Activated CD4-positive, alpha-beta memory T cell treated with anti-CD3 and anti-CD28 coated beads, Interleukin-2, amount 10 ng/mL, durations not matched to agents 7 days and 5 days (primary cell): ENCODE data around the gene RANBP17. TPM values are rescaled to one million over a fixed set of nuclear protein-coding genes. Genes with fewer than 3 reads are reported as not detected.

ENCODE experiments used
- CTCF ChIA-PET: fragments of 350-600 bp; sonication (Branson Sonifier 250); formaldehyde crosslinking; loops from one replicate; lab custom pipeline; 2021; ENCODE audit warnings: antibody characterized with exemption, inconsistent platforms; lab: Charles Lee
- POLR2A ChIA-PET: fragments of 350-600 bp; sonication (Branson Sonifier 250); formaldehyde crosslinking; loops from one replicate; lab custom pipeline; 2021; ENCODE audit warnings: antibody characterized with exemption; lab: Charles Lee
- DNase-seq: peaks from one replicate; pipeline ENCODE4 v3.0.0-alpha.2; 2020
- H3K27ac Mint-ChIP-seq: one replicate; pipeline ENCODE4 v1.8.0; 2021; ENCODE audit warnings: mild to moderate bottlenecking, mixed read lengths
- H3K27me3 Mint-ChIP-seq: one replicate; pipeline ENCODE4 v1.8.0; 2021; ENCODE audit warnings: mixed read lengths
- H3K36me3 Mint-ChIP-seq: one replicate; pipeline ENCODE4 v1.8.0; 2021; ENCODE audit warnings: low read depth, mixed read lengths
- H3K4me1 Mint-ChIP-seq: one replicate; pipeline ENCODE4 v1.8.0; 2021; ENCODE audit warnings: mixed read lengths
- H3K4me3 Mint-ChIP-seq: one replicate; pipeline ENCODE4 v1.8.0; 2021; ENCODE audit warnings: mild to moderate bottlenecking, mixed read lengths
- H3K9me3 Mint-ChIP-seq: one replicate; pipeline ENCODE4 v1.8.0; 2021; ENCODE audit warnings: mixed read lengths
- total RNA-seq, 2 experiments: library from RNA; stranded (reverse); gene quantifications; one replicate each; pipeline ENCODE4 v1.2.3, GENCODE V29; 2021

RANBP17 gene
- total RNA-seq, 2 experiments from 2014 or later: not detected

DNA sequence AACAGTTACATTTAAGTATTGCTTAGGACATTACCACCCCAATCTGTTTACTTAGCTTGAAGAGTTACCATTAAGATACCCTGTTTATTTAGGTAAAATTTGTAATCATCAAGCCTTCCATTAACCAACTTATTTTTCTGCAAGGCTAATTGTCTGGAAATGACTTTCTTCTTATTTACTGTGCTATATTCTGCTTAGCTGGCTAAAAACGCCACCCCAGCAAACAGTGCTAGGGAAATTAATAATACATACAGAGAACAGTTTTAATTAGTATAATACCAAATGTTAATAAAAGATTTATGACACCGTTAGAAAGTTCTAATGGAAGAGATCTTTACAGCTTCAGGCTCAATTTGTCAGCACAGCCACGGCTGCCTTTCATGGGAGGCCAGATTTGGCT lies 461.2 kb downstream of the RANBP17 start:
- H3K27me3 Mint-ChIP-seq: peaks cover 58% of the 10 kb centered on the region
- CTCF ChIA-PET: interaction anchor here (1.2 kb wide), 1 partner anchor 13 kb away, joined by 3 read pairs; no protein-coding TSS in a partner anchor
- no peak overlapping the region for H3K27ac Mint-ChIP-seq
- POLR2A ChIA-PET: no interaction called here
- H3K9me3 Mint-ChIP-seq: no peaks in the 10 kb centered on the region
- no peak overlapping the region for H3K4me3 Mint-ChIP-seq
- no peaks in the 10 kb centered on the region for H3K4me1 Mint-ChIP-seq
- H3K36me3 Mint-ChIP-seq: no peaks in the 10 kb centered on the region
- no peak for DNase-seq

DNA sequence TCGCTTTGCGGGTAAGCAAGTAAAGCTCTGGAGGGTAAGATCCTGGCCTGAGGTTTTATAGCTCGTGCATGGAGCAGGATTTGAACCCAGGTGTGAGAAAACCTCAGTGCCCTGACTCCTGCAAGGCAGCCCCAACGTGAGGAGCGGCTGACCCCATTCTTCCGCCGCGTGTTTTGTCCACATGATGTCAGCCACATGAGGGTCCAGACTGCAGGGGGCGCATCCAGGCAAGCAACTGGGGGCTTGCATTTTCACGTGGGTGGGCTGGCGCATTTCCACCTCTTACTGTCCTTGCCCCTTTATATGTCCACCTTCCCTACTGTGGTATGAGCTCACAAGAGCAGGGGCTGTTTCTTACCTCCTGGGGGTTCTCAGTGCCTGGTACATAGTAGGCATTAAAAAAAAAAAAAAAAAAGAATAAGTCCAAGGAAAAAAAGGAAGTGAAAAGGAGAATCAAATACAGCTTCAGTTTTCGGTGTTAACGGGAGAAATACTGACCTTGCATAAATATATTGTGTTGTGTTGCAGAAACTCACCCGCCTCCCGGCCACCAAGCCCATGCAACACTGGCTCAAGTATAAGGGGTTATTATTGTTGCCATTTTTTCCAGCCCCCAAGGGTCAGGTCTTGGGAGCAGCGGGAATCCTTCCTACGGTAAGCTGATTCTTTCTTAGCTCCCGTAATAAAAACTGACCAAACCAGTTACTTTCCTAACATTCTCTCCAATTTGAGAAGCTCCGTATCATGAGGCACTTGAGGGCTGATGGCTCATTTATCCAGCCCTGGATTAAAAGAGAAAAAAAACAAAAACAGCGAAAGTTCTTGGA lies 462.2 kb downstream of the RANBP17 start:
- H3K4me3 Mint-ChIP-seq: no peak overlapping the region
- H3K27ac Mint-ChIP-seq: no peak overlapping the region
- CTCF ChIA-PET: interaction anchor here (1.2 kb wide), 1 partner anchor 14 kb away, joined by 3 read pairs; no protein-coding TSS in a partner anchor
- H3K36me3 Mint-ChIP-seq: no peaks in the 10 kb centered on the region
- POLR2A ChIA-PET: no interaction called here
- no peak for DNase-seq
- no peaks in the 10 kb centered on the region for H3K4me1 Mint-ChIP-seq
- no peaks in the 10 kb centered on the region for H3K9me3 Mint-ChIP-seq
- peaks cover 56% of the 10 kb centered on the region for H3K27me3 Mint-ChIP-seq

DNA sequence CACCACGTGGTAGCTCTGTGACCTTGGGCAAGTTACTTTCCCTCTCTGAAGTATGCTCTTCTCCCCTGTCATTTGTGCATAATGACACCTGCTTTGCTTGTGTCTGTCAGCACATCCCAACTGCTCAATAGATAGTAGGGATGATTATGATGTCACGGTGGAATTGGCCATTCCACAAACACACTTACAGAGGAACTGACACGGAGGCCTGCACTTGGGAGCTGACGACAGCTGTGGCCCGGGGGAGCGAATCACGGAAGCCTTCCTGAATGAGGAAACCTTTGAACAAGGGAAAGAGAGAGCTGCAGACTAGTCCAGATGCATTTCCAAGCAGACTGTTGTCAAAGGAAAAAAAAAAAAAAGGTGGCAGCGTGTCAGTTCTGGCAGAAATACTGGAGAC lies 468.2 kb downstream of the RANBP17 start:
- CTCF ChIA-PET: interaction anchor here (1.3 kb wide), 1 partner anchor 10 kb away, joined by 3 read pairs; no protein-coding TSS in a partner anchor
- no peaks in the 10 kb centered on the region for H3K4me1 Mint-ChIP-seq
- H3K4me3 Mint-ChIP-seq: no peak overlapping the region
- no peaks in the 10 kb centered on the region for H3K9me3 Mint-ChIP-seq
- no peak for DNase-seq
- POLR2A ChIA-PET: no interaction called here
- no peak overlapping the region for H3K27ac Mint-ChIP-seq
- no peaks in the 10 kb centered on the region for H3K36me3 Mint-ChIP-seq
- peaks cover 19% of the 10 kb centered on the region for H3K27me3 Mint-ChIP-seq

DNA sequence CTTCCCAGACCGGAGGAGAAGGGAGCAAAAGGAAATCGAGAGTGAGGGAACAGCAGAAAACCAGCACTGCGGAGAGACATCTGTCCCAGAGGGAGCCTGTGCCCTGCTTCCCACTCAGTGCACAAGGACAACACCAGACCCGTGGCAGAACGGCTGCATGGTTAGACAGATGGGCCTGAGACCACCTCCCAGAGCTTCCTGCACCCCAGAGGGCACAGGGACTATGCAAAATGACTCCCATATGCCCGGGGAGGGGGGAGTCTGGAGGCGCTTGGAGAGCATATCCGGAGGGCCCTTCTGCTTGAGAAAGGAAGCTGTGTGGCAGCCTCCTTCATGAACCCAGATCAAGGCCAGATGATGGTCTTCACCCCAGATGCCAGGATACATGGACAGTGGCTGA lies 473.8 kb downstream of the RANBP17 start:
- H3K27ac Mint-ChIP-seq: no peak overlapping the region
- no peak overlapping the region for H3K4me3 Mint-ChIP-seq
- DNase-seq: no peak
- POLR2A ChIA-PET: no interaction called here
- peaks cover 30% of the 10 kb centered on the region for H3K27me3 Mint-ChIP-seq
- H3K9me3 Mint-ChIP-seq: no peaks in the 10 kb centered on the region
- peaks cover 9% of the 10 kb centered on the region for H3K4me1 Mint-ChIP-seq
- CTCF ChIA-PET: interaction anchor here (8.5 kb wide), 1 partner anchor 128 kb away, joined by 54 read pairs; no protein-coding TSS in a partner anchor
- no peaks in the 10 kb centered on the region for H3K36me3 Mint-ChIP-seq

DNA sequence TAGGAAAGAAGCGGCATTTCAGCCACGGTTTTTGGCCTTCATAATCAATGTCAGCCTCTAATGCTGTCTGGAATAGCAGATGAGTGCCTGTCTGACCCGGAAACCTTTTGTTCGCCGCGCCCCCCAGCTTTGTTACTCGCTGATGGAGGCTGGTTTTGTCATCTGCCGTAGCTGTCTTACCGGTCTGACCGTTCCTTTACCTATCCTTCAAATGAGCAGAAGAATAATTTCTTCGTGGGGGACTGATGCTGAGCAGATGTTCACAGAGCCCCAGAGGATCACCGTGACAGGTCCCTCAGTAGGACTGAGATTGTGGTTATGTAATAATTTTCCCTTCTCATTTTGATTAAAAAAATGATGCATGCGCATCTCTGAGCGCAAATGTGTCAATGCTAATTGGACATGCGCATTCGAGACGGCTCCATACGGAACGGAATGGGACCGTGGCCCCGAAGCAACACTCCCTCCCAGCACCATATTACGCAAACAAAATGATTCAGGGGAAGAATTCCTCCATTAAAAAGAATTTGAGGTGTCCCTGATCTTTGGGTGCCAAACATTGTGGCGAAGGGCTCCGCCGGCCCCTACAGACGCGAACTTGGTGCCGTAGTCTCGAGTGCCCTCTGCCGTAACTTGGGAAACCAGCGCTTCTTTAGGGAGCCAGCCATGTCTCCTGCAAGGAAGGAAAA lies 474.8 kb downstream of the RANBP17 start:
- Mint-ChIP-seq H3K9me3 (no peaks in the 10 kb centered on the region), H3K27me3 (peaks cover 31% of the 10 kb centered on the region), H3K27ac (no peak overlapping the region), H3K4me1 (peaks cover 9% of the 10 kb centered on the region), H3K4me3 (peak overlapping the region; percentile 35), H3K36me3 (no peaks in the 10 kb centered on the region)
- ChIA-PET CTCF (interaction anchor here (8.5 kb wide), 1 partner anchor 129 kb away, joined by 54 read pairs; no protein-coding TSS in a partner anchor), POLR2A (no interaction called here)
- no peak for DNase-seq

DNA sequence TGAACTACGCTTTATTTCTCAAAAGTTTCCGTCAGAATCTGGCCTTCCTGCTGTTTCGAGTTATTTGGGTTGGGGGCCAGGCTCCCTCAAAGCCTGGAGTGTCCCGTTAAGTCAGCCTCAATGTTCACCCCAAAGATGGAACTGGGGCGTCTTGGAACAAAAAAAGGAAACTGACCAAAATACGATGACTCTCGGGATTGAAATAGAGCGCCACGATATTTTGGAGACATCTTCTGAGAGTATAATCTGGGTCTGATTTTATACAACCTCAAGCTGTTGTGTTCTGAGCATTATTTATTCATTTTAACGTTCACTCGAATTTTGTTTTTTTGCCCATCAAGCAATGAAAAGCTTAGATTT lies 475.4 kb downstream of the RANBP17 start:
- Mint-ChIP-seq H3K36me3 (no peaks in the 10 kb centered on the region), H3K4me1 (peaks cover 9% of the 10 kb centered on the region), H3K9me3 (no peaks in the 10 kb centered on the region), H3K4me3 (peak overlapping the region; percentile 35), H3K27me3 (peaks cover 31% of the 10 kb centered on the region), H3K27ac (no peak overlapping the region)
- ChIA-PET POLR2A (no interaction called here), CTCF (interaction anchor here (0.5 to 8.5 kb wide), 2 partner anchors 130 to 596 kb away, joined by 3 to 54 read pairs; no protein-coding TSS in a partner anchor)
- no peak for DNase-seq

DNA sequence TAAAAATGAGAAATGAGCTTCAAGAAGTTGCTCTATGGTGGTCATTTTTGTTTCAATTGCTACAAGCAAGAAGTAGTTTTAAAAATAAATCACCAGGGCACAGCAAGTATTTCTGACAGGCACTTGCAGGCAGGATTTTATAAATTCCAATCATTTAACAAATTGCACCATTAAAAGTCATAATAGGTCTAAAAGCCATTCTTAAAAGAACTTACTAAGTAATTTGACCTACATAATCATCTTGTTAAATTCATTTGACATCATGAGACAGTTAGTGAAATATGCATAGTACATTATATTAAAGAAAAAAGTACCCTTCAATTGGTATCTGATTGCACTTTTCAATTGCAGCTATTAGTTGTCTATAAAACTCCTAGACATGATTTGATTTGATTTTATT lies 478.2 kb downstream of the RANBP17 start:
- Mint-ChIP-seq H3K27me3 (peaks cover 33% of the 10 kb centered on the region), H3K4me1 (peaks cover 9% of the 10 kb centered on the region), H3K9me3 (no peaks in the 10 kb centered on the region), H3K36me3 (no peaks in the 10 kb centered on the region), H3K4me3 (no peak overlapping the region), H3K27ac (no peak overlapping the region)
- POLR2A ChIA-PET: no interaction called here
- CTCF ChIA-PET: interaction anchor here (1.0 to 8.5 kb wide), 3 partner anchors 10 to 133 kb away, joined by 3 to 54 read pairs (median 3); no protein-coding TSS in a partner anchor
- no peak for DNase-seq

DNA sequence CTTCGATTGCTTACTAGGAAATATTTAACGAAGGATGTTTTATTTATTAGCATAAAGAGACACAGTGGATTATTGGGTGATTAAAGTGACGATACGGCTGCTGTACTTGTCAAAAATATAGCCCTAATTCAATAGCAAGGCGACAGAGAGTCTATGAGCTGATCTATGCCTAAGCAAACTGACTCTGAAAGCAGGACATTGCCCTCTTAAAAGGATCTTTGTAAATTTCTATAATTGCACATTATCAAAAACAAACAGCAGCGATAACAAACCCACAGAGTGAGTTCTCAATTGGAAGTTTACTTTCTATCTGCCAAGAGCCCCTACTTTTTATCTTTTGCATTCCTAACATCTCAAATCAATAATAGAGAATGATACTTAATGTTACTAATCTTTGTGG lies 478.7 kb downstream of the RANBP17 start:
- ChIA-PET POLR2A (no interaction called here), CTCF (interaction anchor here (1.0 to 8.5 kb wide), 4 partner anchors 11 to 590 kb away, joined by 3 to 54 read pairs (median 4); no protein-coding TSS in a partner anchor)
- Mint-ChIP-seq H3K9me3 (no peaks in the 10 kb centered on the region), H3K27me3 (peaks cover 30% of the 10 kb centered on the region), H3K4me3 (no peak overlapping the region), H3K36me3 (no peaks in the 10 kb centered on the region), H3K4me1 (peaks cover 9% of the 10 kb centered on the region), H3K27ac (no peak overlapping the region)
- no peak for DNase-seq

DNA sequence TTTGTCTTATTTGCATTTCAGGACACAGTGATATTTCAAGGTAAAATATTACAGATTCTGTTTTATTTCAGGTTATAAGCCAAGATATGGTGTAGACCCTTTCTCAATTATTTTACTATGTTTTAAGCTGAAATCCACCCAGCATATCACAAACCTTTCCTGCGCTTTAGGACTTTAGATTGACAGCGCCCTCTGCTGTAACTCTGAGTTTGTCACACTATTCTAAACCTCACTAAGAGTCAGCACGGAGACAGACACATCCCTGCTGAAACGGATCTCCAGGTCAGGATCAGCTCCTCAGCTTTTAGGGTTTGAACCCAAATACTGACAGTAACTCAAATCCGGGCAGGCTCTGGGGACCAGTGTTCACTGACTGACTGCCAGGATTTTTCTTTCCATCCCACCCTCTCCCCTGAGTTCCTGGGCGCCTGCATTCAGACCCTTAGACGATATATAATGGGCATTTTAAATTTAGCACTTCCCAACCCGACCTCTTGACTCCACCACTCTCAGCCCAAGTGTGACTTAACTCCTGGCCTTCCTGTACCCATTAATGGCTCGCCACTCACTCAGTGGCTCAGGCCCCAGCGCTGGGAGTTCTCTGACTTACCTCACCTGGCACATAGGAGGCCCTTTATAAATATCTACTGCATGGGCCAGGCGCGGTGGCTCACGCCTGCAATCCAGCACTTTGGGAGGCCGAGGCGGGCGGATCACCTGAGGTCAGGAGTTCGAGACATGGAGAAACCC lies 480.7 kb downstream of the RANBP17 start:
- CTCF ChIA-PET: interaction anchor here (0.7 to 8.5 kb wide), 5 partner anchors 9 to 135 kb away, joined by 3 to 54 read pairs (median 4); no protein-coding TSS in a partner anchor
- H3K27ac Mint-ChIP-seq: no peak overlapping the region
- POLR2A ChIA-PET: no interaction called here
- peak; percentile 36 for DNase-seq
- no peaks in the 10 kb centered on the region for H3K36me3 Mint-ChIP-seq
- no peak overlapping the region for H3K4me3 Mint-ChIP-seq
- peaks cover 16% of the 10 kb centered on the region for H3K27me3 Mint-ChIP-seq
- no peaks in the 10 kb centered on the region for H3K4me1 Mint-ChIP-seq
- H3K9me3 Mint-ChIP-seq: no peaks in the 10 kb centered on the region

DNA sequence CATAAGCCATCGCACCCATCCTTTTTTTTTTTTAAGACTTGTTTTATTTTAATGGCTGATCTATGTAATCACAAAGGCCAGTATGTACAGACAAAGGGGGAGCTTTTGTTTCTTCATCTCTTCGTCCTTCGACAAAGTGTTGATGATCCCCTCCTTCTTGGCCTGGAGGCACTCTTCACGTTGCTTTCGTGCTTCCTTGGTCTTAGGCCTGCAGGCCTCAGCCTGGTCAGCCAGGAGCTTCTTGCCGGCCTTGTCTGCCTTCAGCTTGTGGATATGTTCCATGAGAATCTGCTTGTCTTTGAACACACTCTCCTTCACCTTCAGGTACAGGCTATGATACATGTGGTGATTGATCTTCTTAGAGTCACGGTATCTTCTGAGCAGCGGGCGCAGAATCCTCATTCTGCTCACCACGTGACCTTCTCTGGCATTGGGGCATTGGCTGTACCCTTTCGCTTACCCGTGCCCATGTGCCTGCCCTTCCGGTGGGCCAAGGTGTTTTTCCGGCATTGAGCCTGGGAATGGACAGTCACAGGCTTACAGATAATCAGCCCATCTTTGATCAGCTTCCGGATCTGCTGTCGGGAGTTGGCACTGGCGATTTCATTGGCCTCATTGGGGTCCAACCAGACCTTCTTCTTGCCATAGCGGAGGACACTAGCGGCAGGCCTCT lies 483.3 kb downstream of the RANBP17 start:
- no peak for DNase-seq
- no peaks in the 10 kb centered on the region for H3K4me1 Mint-ChIP-seq
- peaks cover 10% of the 10 kb centered on the region for H3K27me3 Mint-ChIP-seq
- H3K4me3 Mint-ChIP-seq: no peak overlapping the region
- POLR2A ChIA-PET: interaction anchor here (0.6 kb wide), 1 partner anchor 28 kb away, joined by 3 read pairs; no protein-coding TSS in a partner anchor
- H3K9me3 Mint-ChIP-seq: no peaks in the 10 kb centered on the region
- no peak overlapping the region for H3K27ac Mint-ChIP-seq
- CTCF ChIA-PET: interaction anchor here (2.8 kb wide), 1 partner anchor 138 kb away, joined by 10 read pairs; no protein-coding TSS in a partner anchor
- no peaks in the 10 kb centered on the region for H3K36me3 Mint-ChIP-seq
